ENCODE results near the gene TMEM135. TPM values are rescaled to one million over a fixed set of nuclear protein-coding genes. Genes with fewer than 3 reads are reported as not detected.

Gene TMEM135
- total RNA-seq, 1 donor from 2014 or later = 12.6 TPM

DNA sequence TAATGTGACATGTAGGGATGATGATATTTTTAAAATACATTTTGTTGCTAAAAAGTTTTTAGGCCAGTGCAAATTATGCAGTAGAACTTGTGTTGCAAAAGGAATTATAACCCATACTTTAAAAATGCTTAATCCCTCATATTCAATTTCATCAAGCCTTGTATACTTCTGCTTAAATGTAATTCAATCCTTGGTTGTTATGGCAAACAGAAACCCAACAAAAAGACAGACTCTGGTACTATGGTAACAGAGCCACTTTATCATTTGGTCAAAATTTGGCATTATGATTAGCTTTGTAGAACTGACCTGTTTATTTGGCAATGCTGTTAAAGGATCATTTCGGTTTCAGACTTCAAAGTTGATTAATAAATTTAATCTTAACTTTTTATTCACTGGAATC lies 284.8 kb downstream of the TMEM135 start:
- H3K4me3 ChIP-seq (ENCODE audit: low read depth, low read length) = no peak overlapping the region
- no peak for DNase-seq (ENCODE audit: low read depth)
- TF ChIP-seq, protein P1, sequence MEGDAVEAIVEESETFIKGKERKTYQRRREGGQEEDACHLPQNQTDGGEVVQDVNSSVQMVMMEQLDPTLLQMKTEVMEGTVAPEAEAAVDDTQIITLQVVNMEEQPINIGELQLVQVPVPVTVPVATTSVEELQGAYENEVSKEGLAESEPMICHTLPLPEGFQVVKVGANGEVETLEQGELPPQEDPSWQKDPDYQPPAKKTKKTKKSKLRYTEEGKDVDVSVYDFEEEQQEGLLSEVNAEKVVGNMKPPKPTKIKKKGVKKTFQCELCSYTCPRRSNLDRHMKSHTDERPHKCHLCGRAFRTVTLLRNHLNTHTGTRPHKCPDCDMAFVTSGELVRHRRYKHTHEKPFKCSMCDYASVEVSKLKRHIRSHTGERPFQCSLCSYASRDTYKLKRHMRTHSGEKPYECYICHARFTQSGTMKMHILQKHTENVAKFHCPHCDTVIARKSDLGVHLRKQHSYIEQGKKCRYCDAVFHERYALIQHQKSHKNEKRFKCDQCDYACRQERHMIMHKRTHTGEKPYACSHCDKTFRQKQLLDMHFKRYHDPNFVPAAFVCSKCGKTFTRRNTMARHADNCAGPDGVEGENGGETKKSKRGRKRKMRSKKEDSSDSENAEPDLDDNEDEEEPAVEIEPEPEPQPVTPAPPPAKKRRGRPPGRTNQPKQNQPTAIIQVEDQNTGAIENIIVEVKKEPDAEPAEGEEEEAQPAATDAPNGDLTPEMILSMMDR (conservative IDR thresholded peaks at IDR 0.05; ENCODE audit: low read depth, low read length) = no peak

DNA sequence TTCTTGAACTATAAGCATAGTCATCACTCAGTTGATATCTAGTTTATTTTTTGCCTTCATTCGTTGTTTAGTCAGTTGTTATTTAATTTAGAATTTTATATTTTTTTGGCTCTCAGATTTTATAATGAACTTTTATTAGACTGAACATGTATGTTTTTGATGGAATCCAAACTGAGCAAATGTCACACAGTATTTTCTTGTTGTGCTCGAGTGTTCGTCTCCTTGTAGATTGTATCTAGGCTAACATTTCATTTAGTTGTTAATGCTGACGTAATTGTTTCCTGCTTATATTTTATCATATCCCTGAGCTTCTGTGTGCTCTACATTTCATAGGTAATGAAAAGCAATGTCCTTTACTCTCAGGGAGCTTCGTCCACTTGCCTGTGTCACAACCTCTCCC lies 286.2 kb downstream of the TMEM135 start:
- TF ChIP-seq, protein P1 (conservative IDR thresholded peaks at IDR 0.05; ENCODE audit: low read depth, low read length) = no peak
- no peak overlapping the region for H3K4me3 ChIP-seq (ENCODE audit: low read depth, low read length)
- DNase-seq (ENCODE audit: low read depth) = no peak

DNA sequence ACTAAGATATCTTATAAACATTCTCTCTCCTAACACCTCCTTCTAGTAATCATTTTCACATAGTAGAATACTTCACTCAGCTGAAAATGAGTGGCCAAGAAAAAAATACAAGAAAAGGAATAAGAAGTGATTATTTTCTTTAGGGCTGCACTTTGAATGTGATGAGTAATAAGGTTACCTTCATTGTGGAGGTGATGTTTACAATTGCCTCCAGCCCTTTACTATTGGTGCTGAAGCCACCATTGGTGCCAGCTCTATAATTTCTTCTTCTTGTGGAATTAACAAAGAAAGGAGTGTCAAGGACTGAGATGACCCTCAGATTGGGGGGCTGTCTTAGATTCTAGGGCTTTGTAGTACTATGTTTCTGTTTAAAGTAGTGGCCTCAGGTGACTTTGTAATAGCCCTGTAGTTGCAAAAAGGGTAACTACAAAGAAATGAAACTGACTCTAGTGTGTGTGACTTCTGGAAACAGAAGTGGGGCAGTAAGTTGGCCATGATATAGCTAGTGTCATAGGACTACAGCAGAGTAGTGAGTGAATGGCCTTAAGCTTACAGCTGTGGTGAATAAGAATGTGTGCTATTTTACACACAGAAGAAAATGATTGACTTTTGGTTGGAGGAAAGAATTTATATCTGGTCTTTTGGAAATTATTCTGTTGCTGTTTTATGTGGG lies 287.2 kb downstream of the TMEM135 start:
- H3K4me3 ChIP-seq (ENCODE audit: low read depth, low read length) = no peak overlapping the region
- no peak for DNase-seq (ENCODE audit: low read depth)
- TF ChIP-seq, protein P1 (conservative IDR thresholded peaks at IDR 0.05; ENCODE audit: low read depth, low read length) = no peak

DNA sequence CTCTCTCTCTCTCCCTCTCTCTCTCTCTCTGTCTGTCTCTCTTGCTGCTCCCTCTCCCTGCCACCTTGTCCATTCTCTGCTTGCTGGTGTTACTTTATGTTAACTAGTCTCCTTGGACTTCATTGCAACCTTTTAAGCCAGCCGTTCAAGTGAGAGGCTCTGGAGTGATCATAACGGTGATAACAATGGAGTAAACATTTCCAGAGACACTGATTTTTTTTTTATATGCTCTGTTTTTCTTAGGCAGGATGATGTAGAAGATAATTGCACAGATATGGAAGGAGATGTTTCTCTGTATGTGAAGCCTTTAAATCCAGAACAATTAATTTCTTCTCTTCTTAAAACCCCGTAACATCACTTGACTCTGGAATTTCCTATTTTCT lies 287.7 kb downstream of the TMEM135 start:
- H3K4me3 ChIP-seq (ENCODE audit: low read depth, low read length) = no peak overlapping the region
- no peak for DNase-seq (ENCODE audit: low read depth)
- TF ChIP-seq, protein P1 (conservative IDR thresholded peaks at IDR 0.05; ENCODE audit: low read depth, low read length) = no peak

DNA sequence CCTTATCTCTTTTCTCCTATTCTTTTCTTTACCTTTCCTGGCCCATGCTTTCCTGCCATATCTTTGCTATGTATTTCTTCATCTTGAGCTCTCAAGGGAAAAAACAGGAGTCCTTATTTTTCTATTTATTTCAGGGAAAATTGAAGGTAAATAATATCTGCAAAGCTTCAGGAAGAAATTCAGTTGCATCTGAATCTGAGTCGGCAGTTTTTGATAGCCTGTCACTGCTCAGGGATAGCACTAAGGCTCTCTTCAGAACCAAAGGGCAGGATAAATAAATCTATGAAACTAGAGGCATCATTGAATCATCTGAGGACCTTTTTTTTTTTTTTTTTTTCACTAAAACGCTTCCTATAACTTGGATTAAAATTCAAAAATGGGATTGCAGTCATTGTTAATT lies 288.9 kb downstream of the TMEM135 start:
- no peak overlapping the region for H3K4me3 ChIP-seq (ENCODE audit: low read depth, low read length)
- TF ChIP-seq, protein P1 (conservative IDR thresholded peaks at IDR 0.05; ENCODE audit: low read depth, low read length) = no peak
- no peak for DNase-seq (ENCODE audit: low read depth)

DNA sequence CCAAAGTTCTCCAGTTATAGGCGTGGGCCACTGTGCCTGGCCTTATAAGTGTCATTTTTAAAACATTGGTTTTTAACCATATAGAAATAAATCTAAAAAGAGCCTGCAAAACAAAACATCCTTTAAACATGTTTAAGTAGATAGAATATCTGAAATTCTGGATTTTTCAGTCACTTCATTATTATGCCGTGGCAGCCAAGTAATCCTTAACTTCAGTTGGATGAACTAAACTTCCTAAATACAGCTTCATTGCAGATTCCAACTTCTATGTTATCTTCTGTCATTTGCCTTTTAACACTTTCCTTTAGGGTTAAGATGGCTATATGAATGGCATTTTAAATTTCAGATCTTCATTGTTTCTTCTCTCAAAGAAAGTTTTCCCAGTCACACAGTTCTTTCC lies 291.4 kb downstream of the TMEM135 start:
- TF ChIP-seq, protein P1 (conservative IDR thresholded peaks at IDR 0.05; ENCODE audit: low read depth, low read length) = no peak
- no peak for DNase-seq (ENCODE audit: low read depth)
- no peak overlapping the region for H3K4me3 ChIP-seq (ENCODE audit: low read depth, low read length)

DNA sequence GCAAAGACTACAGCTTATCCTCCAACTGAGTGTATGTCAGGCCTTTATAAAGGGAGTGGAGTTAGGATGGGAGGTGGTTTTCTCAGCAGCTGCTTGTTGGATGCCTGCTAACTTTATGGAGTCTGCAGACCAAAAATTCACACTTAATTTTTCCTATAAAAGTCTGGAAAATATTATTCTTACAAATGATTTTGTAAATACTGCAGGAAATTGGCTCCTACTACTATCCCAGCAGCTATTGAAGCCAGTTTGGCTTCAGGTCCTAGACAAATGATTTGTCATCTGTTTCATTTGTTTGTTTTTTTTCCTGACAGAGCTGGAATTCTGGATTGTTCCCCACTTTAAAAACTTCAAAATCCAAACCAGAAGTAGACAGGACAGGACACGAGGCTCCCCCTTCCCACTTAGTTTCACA lies 292.5 kb downstream of the TMEM135 start:
- DNase-seq (ENCODE audit: low read depth) = no peak
- no peak overlapping the region for H3K4me3 ChIP-seq (ENCODE audit: low read depth, low read length)
- TF ChIP-seq, protein P1 (conservative IDR thresholded peaks at IDR 0.05; ENCODE audit: low read depth, low read length) = no peak
